Astrocyte of the hippocampus (primary cell): ENCODE measurements around the gene FRMPD3.
A peak's percentile ranks its signal among the peaks of the same experiment; 100 is the strongest.

Source experiments
- DNase-seq: peaks from one replicate; pipeline ENCODE4 v3.0.0; 2011; ENCODE audit warnings: low read depth, low spot score

Gene FRMPD3

GRCh38 chrX:107480272-107480671 is 30.8 kb downstream of the FRMPD3 start:
- DNase-seq, result no peak

GRCh38 chrX:107482046-107482445 is 32.6 kb downstream of the FRMPD3 start:
- DNase-seq, result peak; percentile 42

GRCh38 chrX:107484002-107484726 is 34.7 kb downstream of the FRMPD3 start:
- DNase-seq, result peak; percentile 27

GRCh38 chrX:107485013-107485412 is 35.6 kb downstream of the FRMPD3 start:
- no peak for DNase-seq

GRCh38 chrX:107493141-107493540 is 43.7 kb downstream of the FRMPD3 start:
- DNase-seq, result no peak

- DNase-seq, result no peak
Observed at GRCh38 chrX:107496786-107497185, 47.3 kb downstream of the FRMPD3 start.
